GM21423 (cell line): ENCODE measurements around the gene GNG7.

ENCODE experiments used
- ATAC-seq: cut with Tn5 transposase; IDR thresholded peaks from one replicate; pipeline ENCODE4 v1.9.1; 2021; ENCODE audit warnings: mild to moderate bottlenecking, moderate library complexity; ENCODE audit not compliant: unreplicated experiment

Gene GNG7

GRCh38 chr19:2726904-2727639 lies 24.6 kb upstream of the GNG7 start:
- no peak for ATAC-seq

- ATAC-seq, result no peak
These were observed 23.8 kb upstream of the GNG7 start for GRCh38 chr19:2726160-2726855.

- no peak for ATAC-seq
These were observed 21.7 kb upstream of the GNG7 start for GRCh38 chr19:2724148-2724557.

- no peak for ATAC-seq
These were observed 21.3 kb upstream of the GNG7 start for GRCh38 chr19:2723747-2724146.

DNA sequence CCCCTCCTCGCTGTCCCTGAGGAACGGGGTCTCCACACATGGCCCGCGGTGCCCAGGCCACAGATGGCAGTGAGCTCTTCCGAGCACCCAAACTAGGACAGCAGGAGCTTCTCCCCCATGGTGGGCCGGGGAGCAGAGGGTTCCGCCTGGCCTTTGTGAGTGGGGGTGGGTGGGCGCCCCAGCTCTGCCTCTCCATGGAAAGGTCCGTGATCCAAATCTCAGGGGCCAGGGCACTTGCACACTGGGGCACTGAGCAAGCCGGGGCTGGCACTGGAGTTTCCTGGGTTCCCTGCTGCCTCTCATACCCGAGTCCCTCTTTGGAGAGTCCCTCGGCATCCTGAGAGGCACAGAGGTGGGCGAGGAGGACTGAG lies 20.8 kb upstream of the GNG7 start:
- ATAC-seq, result no peak

DNA sequence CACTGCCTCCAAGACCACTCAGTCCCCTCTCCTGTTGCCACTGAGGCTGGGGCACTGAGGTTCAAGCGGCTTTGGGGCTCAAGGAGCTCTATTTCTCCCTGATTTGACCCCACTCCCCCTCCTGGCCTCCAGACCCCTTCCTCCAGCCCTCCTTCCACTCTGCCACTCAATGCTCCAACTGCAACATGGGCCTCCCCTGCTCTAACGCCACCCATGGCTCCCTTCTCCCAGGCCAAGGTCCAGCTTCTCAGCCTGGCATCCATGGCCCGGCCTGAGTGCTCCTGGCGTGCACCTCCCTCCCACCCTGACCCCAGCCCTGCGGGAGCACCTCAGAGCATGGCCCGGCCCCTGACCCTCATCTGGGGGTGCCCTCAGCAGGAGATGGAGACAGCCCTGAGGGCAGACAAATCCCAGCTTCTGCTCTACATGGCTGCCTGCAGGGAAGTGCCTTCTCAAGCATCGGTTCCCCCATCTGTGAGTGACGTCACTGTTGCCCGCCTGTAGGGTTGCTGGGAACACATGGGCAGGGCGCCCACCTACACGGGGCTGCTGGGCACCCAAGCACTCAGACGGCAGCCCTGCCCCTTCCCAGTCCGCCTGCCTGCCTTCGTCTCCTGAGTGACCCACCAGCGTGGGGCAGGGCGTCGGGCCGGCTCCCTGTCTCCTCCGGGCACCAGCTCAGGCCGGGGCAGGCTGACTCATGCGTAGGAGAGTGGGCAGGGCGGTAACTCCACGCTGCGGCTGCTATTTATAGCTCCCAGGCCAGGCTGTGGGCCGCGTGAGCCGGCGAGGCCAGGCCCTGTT lies 20.2 kb upstream of the GNG7 start:
- ATAC-seq, result no peak

GRCh38 chr19:2721570-2722540 lies 19.4 kb upstream of the GNG7 start:
- ATAC-seq, result no peak

DNA sequence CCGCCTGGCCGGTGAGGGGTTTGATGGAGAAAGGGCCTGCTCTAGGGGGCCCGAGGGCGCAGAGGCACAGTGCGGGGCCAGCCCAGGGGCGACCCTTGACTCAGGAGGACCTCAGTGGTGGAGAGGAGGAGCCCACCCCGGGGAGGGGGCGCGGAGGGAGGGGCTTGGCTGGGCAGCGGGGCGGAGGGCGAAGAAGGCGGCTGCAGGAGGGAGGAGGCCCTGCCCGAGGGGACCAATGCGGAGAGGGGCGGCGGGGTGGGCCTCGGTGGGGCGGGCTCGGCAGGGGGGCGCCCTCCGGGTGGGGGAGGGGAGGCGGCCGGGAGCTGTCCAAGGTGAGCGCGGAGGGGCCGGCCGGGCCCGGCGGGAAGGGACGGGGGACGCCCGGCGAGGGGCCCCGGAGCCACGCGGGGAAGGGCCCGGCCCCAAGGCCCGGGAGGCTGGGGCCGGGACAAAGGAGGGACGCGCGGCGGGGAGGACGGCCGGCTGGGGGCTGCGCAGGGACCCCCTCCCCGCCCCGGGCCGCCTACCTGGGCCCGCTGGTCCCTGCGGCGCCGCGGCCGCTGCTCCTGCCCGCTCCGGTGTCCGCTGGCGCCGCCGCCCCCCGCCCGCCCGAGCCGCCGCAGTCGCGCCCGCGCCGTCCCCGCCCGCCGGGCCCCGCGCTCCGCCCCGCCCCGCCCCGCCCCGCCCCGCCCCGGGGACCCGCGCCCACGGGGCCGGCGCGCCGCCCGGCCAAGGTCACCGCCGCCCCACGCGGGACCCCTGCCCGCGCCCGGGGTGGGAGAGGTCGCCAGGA lies 18.5 kb upstream of the GNG7 start, which contains the start of gene DIRAS1:
Gene DIRAS1, minus strand, starts transcription at position 596 of the 793 bp plus-strand sequence. CDS start 3,566 bp downstream, outside the sequence.
- no peak for ATAC-seq

- ATAC-seq, result no peak
These were observed 17.7 kb upstream of the GNG7 start for GRCh38 chr19:2719920-2720776.

- ATAC-seq, result no peak
These were observed 16.8 kb upstream of the GNG7 start for GRCh38 chr19:2719232-2719735.

GRCh38 chr19:2717638-2718541 lies 15.4 kb upstream of the GNG7 start:
- no peak for ATAC-seq

- ATAC-seq, result no peak
These were observed 14.5 kb upstream of the GNG7 start for GRCh38 chr19:2716722-2717637.

DNA sequence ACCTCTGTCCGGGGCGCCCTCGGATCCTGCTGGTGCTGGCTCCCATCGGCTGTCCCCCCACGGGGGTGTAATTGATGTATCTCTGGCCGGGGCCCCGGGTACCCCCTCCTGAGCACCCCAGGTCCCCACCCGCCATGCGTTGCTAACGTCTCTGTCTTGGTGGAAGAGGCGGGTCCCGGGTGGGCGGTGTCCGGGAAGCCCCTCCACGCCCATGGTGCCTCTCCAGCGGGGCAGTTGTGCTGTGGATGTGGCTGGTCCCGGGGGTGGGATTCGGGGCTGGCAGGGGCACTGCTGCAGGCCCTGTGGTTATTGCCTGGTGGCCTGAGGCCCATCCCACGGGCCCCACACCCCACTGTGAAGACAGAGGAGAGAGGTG lies 13.8 kb upstream of the GNG7 start:
- no peak for ATAC-seq

DNA sequence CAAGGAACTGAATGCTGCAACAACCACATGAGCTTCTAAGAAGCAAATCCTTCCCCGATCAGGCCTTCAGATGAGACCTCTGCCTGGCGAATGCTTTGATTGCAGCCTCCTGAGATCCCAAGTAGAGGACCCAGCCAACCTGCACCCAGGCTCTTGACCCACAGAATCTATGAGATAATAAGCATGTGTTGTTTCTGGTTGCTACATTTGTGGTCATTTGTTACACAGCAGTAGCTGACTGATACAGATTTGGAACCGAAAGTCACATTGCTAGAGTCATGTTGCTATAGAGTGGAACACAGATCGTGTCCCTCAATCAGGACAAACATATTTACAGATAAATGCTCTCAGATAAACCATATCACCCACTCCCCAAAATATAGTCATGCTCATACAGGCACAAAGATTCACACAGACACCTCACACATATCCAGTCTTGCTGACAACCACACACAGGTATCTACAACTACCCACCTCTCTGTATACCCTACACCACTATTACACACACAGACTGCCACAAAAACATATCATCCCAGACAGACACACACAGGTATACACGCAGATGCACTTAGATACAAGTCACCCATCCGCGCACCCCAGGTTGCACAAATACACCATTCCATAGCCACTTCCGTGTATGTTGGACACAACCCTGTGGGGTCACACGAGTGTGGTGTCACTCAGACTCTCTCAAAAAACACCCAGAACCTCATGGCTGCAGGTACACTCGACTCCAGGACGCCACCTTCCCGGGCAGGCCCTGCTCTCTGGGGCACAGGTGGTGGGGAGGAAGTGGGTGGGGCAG lies 13.2 kb upstream of the GNG7 start:
- ATAC-seq, result no peak

DNA sequence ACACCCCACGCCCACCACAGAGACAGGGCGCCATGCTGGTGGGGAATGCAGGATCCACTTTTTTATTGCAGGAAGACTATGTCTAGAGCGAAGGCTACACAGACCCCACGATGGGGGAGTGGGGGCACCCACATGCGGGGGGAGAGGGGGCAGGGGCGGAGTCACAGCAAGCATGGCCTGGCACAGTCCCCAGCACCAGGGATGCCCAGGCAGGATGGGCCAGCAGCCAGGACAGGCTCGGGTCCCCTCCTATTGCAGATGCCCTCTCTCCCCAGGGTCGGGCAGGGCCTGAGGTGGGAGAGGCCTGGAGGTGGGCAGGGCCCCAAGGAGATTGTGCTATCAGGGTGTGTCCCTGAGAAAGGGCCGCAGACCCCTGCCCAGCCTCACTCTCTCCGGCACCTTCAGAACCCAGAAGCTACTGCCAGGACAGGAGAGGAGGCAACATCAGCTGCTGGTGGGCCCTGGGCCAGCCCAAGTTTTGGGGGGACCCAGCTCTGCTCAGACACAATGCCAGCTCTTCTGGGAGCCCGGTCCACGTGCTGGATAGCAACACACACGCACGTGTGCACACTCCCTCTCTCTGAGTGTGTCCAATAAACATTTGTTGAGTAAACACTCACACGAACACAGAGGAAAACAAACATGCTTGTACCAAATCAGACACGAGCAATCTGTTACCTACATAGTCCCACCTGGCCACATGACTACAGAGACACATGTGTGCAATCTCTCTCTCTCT lies 12.2 kb upstream of the GNG7 start:
- ATAC-seq, result no peak
